Measurements from ENCODE around the gene DSCAML1. TPM values are rescaled to one million over a fixed set of nuclear protein-coding genes. Genes with fewer than 3 reads are reported as not detected.

Gene DSCAML1
- total RNA-seq, 2 experiments from 2014 or later, result 0.29 to 0.67 TPM

GRCh38 chr11:117419482-117420142, 377.4 kb downstream of the DSCAML1 start:
- Mint-ChIP-seq H3K36me3 (no peaks in the 10 kb centered on the region), H3K4me1 (ENCODE audit: low read depth) (no peaks in the 10 kb centered on the region), H3K27me3 (no peaks in the 10 kb centered on the region), H3K27ac (no peak overlapping the region), H3K4me3 (no peak overlapping the region), H3K9me3 (no peaks in the 10 kb centered on the region)
- CTCF ChIA-PET, result interaction anchor here (1.0 kb wide), 1 partner anchor 9 kb away, joined by 3 read pairs; no protein-coding TSS in a partner anchor
- DNase-seq, result no peak
- intact Hi-C loops (cut with micrococcal nuclease), result loop anchor here (10.0 kb wide), 1 partner anchor 95 kb away; no protein-coding TSS in a partner anchor
- POLR2A ChIA-PET, result no interaction called here

GRCh38 chr11:117418737-117419481, 378.1 kb downstream of the DSCAML1 start:
- CTCF ChIA-PET, result interaction anchor here (1.0 kb wide), 1 partner anchor 9 kb away, joined by 3 read pairs; no protein-coding TSS in a partner anchor

GRCh38 chr11:117417856-117418255, 379.2 kb downstream of the DSCAML1 start:
- POLR2A ChIA-PET, result no interaction called here
- no peaks in the 10 kb centered on the region for H3K27me3 Mint-ChIP-seq
- intact Hi-C loops (cut with micrococcal nuclease), result no loop called here
- no peak overlapping the region for H3K27ac Mint-ChIP-seq
- H3K9me3 Mint-ChIP-seq, result no peaks in the 10 kb centered on the region
- H3K36me3 Mint-ChIP-seq, result no peaks in the 10 kb centered on the region
- CTCF ChIA-PET, result interaction anchor here (0.7 kb wide), 1 partner anchor 8 kb away, joined by 3 read pairs; no protein-coding TSS in a partner anchor
- DNase-seq, result no peak
- H3K4me1 Mint-ChIP-seq (ENCODE audit: low read depth), result no peaks in the 10 kb centered on the region
- H3K4me3 Mint-ChIP-seq, result no peak overlapping the region

More at GRCh38 chr11:117418737-117419481, 378.1 kb downstream of the DSCAML1 start:
- POLR2A ChIA-PET, result no interaction called here
- Mint-ChIP-seq H3K36me3 (no peaks in the 10 kb centered on the region), H3K4me3 (no peak overlapping the region), H3K4me1 (ENCODE audit: low read depth) (no peaks in the 10 kb centered on the region), H3K27me3 (no peaks in the 10 kb centered on the region), H3K9me3 (no peaks in the 10 kb centered on the region), H3K27ac (no peak overlapping the region)
- intact Hi-C loops (cut with micrococcal nuclease), result no loop called here
- no peak for DNase-seq

- ChIA-PET POLR2A (no interaction called here), CTCF (interaction anchor here (0.7 kb wide), 1 partner anchor 9 kb away, joined by 3 read pairs; no protein-coding TSS in a partner anchor)
- Mint-ChIP-seq H3K27me3 (no peaks in the 10 kb centered on the region), H3K9me3 (no peaks in the 10 kb centered on the region), H3K27ac (no peak overlapping the region), H3K4me3 (no peak overlapping the region), H3K4me1 (ENCODE audit: low read depth) (no peaks in the 10 kb centered on the region), H3K36me3 (peaks cover 2% of the 10 kb centered on the region)
- no peak for DNase-seq
- intact Hi-C loops (cut with micrococcal nuclease), result no loop called here
Observed at GRCh38 chr11:117417342-117417741, 379.7 kb downstream of the DSCAML1 start.

GRCh38 chr11:117415358-117415896, 381.6 kb downstream of the DSCAML1 start:
- Mint-ChIP-seq H3K27me3 (no peaks in the 10 kb centered on the region), H3K9me3 (no peaks in the 10 kb centered on the region), H3K27ac (no peak overlapping the region), H3K4me3 (no peak overlapping the region), H3K36me3 (peaks cover 2% of the 10 kb centered on the region), H3K4me1 (ENCODE audit: low read depth) (no peaks in the 10 kb centered on the region)
- intact Hi-C loops (cut with micrococcal nuclease), result no loop called here
- POLR2A ChIA-PET, result no interaction called here
- no peak for DNase-seq
- CTCF ChIA-PET, result interaction anchor here (6.1 kb wide), 1 partner anchor 10 kb away, joined by 31 read pairs; no protein-coding TSS in a partner anchor

GRCh38 chr11:117414724-117415123, 382.3 kb downstream of the DSCAML1 start:
- H3K36me3 Mint-ChIP-seq, result peaks cover 5% of the 10 kb centered on the region
- ChIA-PET POLR2A (no interaction called here), CTCF (interaction anchor here (6.1 kb wide), 1 partner anchor 11 kb away, joined by 31 read pairs; no protein-coding TSS in a partner anchor)
- no peak overlapping the region for H3K4me3 Mint-ChIP-seq
- intact Hi-C loops (cut with micrococcal nuclease), result no loop called here
- no peaks in the 10 kb centered on the region for H3K4me1 Mint-ChIP-seq (ENCODE audit: low read depth)
- DNase-seq, result no peak
- no peaks in the 10 kb centered on the region for H3K9me3 Mint-ChIP-seq
- no peaks in the 10 kb centered on the region for H3K27me3 Mint-ChIP-seq
- no peak overlapping the region for H3K27ac Mint-ChIP-seq

GRCh38 chr11:117413616-117414015, 383.4 kb downstream of the DSCAML1 start:
- CTCF ChIA-PET, result interaction anchor here (0.6 to 6.1 kb wide), 3 partner anchors 12 to 208 kb away, joined by 3 to 31 read pairs (median 3); no protein-coding TSS in a partner anchor
- POLR2A ChIA-PET, result no interaction called here
- H3K9me3 Mint-ChIP-seq, result no peaks in the 10 kb centered on the region

GRCh38 chr11:117412653-117413275, 384.3 kb downstream of the DSCAML1 start:
- intact Hi-C loops (cut with micrococcal nuclease), result no loop called here
- Mint-ChIP-seq H3K27ac (no peak overlapping the region), H3K36me3 (peaks cover 14% of the 10 kb centered on the region), H3K27me3 (no peaks in the 10 kb centered on the region), H3K4me3 (no peak overlapping the region), H3K4me1 (ENCODE audit: low read depth) (no peaks in the 10 kb centered on the region), H3K9me3 (no peaks in the 10 kb centered on the region)
- CTCF ChIA-PET, result interaction anchor here (1.3 to 6.1 kb wide), 2 partner anchors 13 to 208 kb away, joined by 3 to 31 read pairs; no protein-coding TSS in a partner anchor
- POLR2A ChIA-PET, result no interaction called here
- DNase-seq, result no peak

More at GRCh38 chr11:117413616-117414015, 383.4 kb downstream of the DSCAML1 start:
- Mint-ChIP-seq H3K4me3 (no peak overlapping the region), H3K27ac (no peak overlapping the region), H3K4me1 (ENCODE audit: low read depth) (no peaks in the 10 kb centered on the region), H3K27me3 (no peaks in the 10 kb centered on the region), H3K36me3 (peaks cover 9% of the 10 kb centered on the region)
- intact Hi-C loops (cut with micrococcal nuclease), result no loop called here
- DNase-seq, result no peak

- H3K4me3 Mint-ChIP-seq, result no peak overlapping the region
Observed at GRCh38 chr11:117412176-117412575, 384.8 kb downstream of the DSCAML1 start.

GRCh38 chr11:117411736-117412135, 385.3 kb downstream of the DSCAML1 start:
- Mint-ChIP-seq H3K4me3 (no peak overlapping the region), H3K27me3 (no peaks in the 10 kb centered on the region), H3K4me1 (ENCODE audit: low read depth) (no peaks in the 10 kb centered on the region), H3K36me3 (peaks cover 16% of the 10 kb centered on the region), H3K9me3 (no peaks in the 10 kb centered on the region), H3K27ac (no peak overlapping the region)
- intact Hi-C loops (cut with micrococcal nuclease), result no loop called here
- no peak for DNase-seq
- ChIA-PET POLR2A (interaction anchor here (0.7 to 1.1 kb wide), 2 partner anchors 21 to 84 kb away, joined by 3 read pairs; partner anchors contain the start of gene CEP164), CTCF (interaction anchor here (6.1 kb wide), 1 partner anchor 14 kb away, joined by 31 read pairs; no protein-coding TSS in a partner anchor)

More at GRCh38 chr11:117412176-117412575, 384.8 kb downstream of the DSCAML1 start:
- CTCF ChIA-PET, result interaction anchor here (6.1 kb wide), 1 partner anchor 14 kb away, joined by 31 read pairs; no protein-coding TSS in a partner anchor
- Mint-ChIP-seq H3K36me3 (peaks cover 16% of the 10 kb centered on the region), H3K9me3 (no peaks in the 10 kb centered on the region), H3K27me3 (no peaks in the 10 kb centered on the region), H3K27ac (no peak overlapping the region), H3K4me1 (ENCODE audit: low read depth) (no peaks in the 10 kb centered on the region)
- intact Hi-C loops (cut with micrococcal nuclease), result no loop called here
- no peak for DNase-seq
- POLR2A ChIA-PET, result interaction anchor here (0.7 kb wide), 1 partner anchor 21 kb away, joined by 3 read pairs; no protein-coding TSS in a partner anchor

- Mint-ChIP-seq H3K4me1 (ENCODE audit: low read depth) (no peaks in the 10 kb centered on the region), H3K9me3 (peaks cover 5% of the 10 kb centered on the region), H3K27ac (no peak overlapping the region), H3K36me3 (peaks cover 22% of the 10 kb centered on the region), H3K27me3 (no peaks in the 10 kb centered on the region), H3K4me3 (no peak overlapping the region)
- no peak for DNase-seq
- intact Hi-C loops (cut with micrococcal nuclease), result no loop called here
- ChIA-PET POLR2A (interaction anchor here (1.1 kb wide), 1 partner anchor 83 kb away, joined by 3 read pairs; the partner anchor contains the start of gene CEP164), CTCF (interaction anchor here (6.1 kb wide), 1 partner anchor 15 kb away, joined by 31 read pairs; no protein-coding TSS in a partner anchor)
Observed at GRCh38 chr11:117410861-117411710, 385.9 kb downstream of the DSCAML1 start.
